T-cell (primary cell): ENCODE measurements around the gene CHRNB1. TPM values are rescaled to one million over a fixed set of nuclear protein-coding genes. Genes with fewer than 3 reads are reported as not detected.
"Not testable (repeated sequence)": the region's sequence is repeated elsewhere in the genome, so short reads cannot be mapped to it uniquely, and the experiment has no call there.

Experiments
- ATAC-seq, 4 experiments: fragments of 200-7000 bp in 3 of 4; fragments of 150-1000 bp in 1 of 4; cut with Tn5 transposase; replicated peaks in 1 of 4; 1 replicate in 3 of 4; 2 replicates in 1 of 4; pipeline ENCODE4 v1.10.0; 2021; ENCODE audit warnings: moderate library complexity in 3 of 4, mild to moderate bottlenecking in 2 of 4, moderate number of reproducible peaks in 1 of 4
- CTCF ChIA-PET, 2 donors: fragments of 300-600 bp; sonication (Branson Sonifier 250); formaldehyde crosslinking; loops; one replicate each; lab custom pipeline; 2022; ENCODE audit warnings: antibody characterized with exemption in 2 of 2; lab: Charles Lee
- POLR2A ChIA-PET, 2 donors: fragments of 300-600 bp; sonication (Branson Sonifier 250); formaldehyde crosslinking; loops; one replicate each; lab custom pipeline; 2022; ENCODE audit warnings: antibody characterized with exemption in 2 of 2; lab: Charles Lee
- DNase-seq, 35 experiments: peaks; one replicate each; pipeline versions ENCODE4 v3.0.0 to v3.0.0-alpha.2; 2013 to 2023
- H3K27ac ChIP-seq: one replicate; pipeline ENCODE4 v1.5.1; 2013; ENCODE audit warnings: low read length
- H3K27me3 ChIP-seq, 2 experiments: replicated peaks in 1 of 2; 1 replicate in 1 of 2; 2 replicates in 1 of 2; pipeline versions ENCODE4 v1.6.1 to v1.7.0; 2013; ENCODE audit warnings: low read length in 1 of 2, mixed read lengths in 1 of 2; ENCODE audit not compliant: control insufficient read depth in 2 of 2, insufficient read depth in 2 of 2; ENCODE audit errors: extremely low read depth in 1 of 2
- H3K36me3 ChIP-seq, 2 donors: 1 replicate in 1 of 2; 2 replicates in 1 of 2; pipeline versions ENCODE4 v1.6.1 to v1.7.0; 2013; ENCODE audit warnings: low read length in 1 of 2; ENCODE audit not compliant: control insufficient read depth in 2 of 2, insufficient read depth in 1 of 2; ENCODE audit errors: extremely low read depth in 1 of 2
- H3K4me1 ChIP-seq, 2 experiments: 1 replicate in 1 of 2; 2 replicates in 1 of 2; pipeline versions ENCODE4 v1.6.1 to v1.7.0; 2013; ENCODE audit warnings: low read length in 2 of 2, mixed read lengths in 1 of 2; ENCODE audit not compliant: insufficient read depth in 2 of 2, control insufficient read depth in 1 of 2; ENCODE audit errors: extremely low read depth in 1 of 2
- H3K4me3 ChIP-seq, 2 donors: 1 replicate in 1 of 2; 2 replicates in 1 of 2; pipeline versions ENCODE4 v1.5.1 to v1.7.0; 2013; ENCODE audit warnings: mild to moderate bottlenecking in 2 of 2, low read length in 1 of 2, moderate library complexity in 1 of 2; ENCODE audit not compliant: control insufficient read depth in 1 of 2; ENCODE audit errors: extremely low read depth in 1 of 2
- H3K9me3 ChIP-seq: 2 replicates; pipeline ENCODE4 v1.7.0; 2013
- H3K27ac Mint-ChIP-seq, 2 donors: one replicate each; pipeline ENCODE4 v1.8.0; 2020 to 2021; ENCODE audit warnings: mild to moderate bottlenecking in 2 of 2, mixed read lengths in 2 of 2
- H3K27me3 Mint-ChIP-seq, 2 donors: one replicate each; pipeline ENCODE4 v1.8.0; 2021 to 2022; ENCODE audit warnings: mixed read lengths in 2 of 2
- H3K36me3 Mint-ChIP-seq: one replicate; pipeline ENCODE4 v1.8.0; 2021; ENCODE audit warnings: mixed read lengths
- H3K4me1 Mint-ChIP-seq, 3 donors: one replicate each; pipeline ENCODE4 v1.8.0; 2020 to 2022; ENCODE audit warnings: mixed read lengths in 3 of 3, mild to moderate bottlenecking in 1 of 3
- H3K4me3 Mint-ChIP-seq, 3 donors: one replicate each; pipeline ENCODE4 v1.8.0; 2020 to 2022; ENCODE audit warnings: mild to moderate bottlenecking in 3 of 3, mixed read lengths in 3 of 3, moderate library complexity in 3 of 3
- H3K9me3 Mint-ChIP-seq, 3 donors: one replicate each; pipeline ENCODE4 v1.8.0; 2020 to 2022; ENCODE audit warnings: mixed read lengths in 3 of 3
- WGBS: methylation state at CpG from one replicate; pipeline ENCODE4 v1.1.5; 2013; ENCODE audit warnings: missing lambda C conversion rate; ENCODE audit not compliant: insufficient coverage; 5-methylcytosine and 5-hydroxymethylcytosine counted together
- total RNA-seq, 35 experiments: library from RNA in 6 of 35; stranded (reverse) in 6 of 35; fragments of 120-200 nt in 1 of 35; gene quantifications; one replicate each; pipeline versions ENCODE4 v1.2.1 to v1.2.4 and lab custom pipeline; 2013 to 2026

CHRNB1 gene
- total RNA-seq, 5 donors from 2014 or later (not counting 1 experiment from before 2014, with no cell fraction given): 6.6 to 12.0 (median 11.0) TPM

DNA sequence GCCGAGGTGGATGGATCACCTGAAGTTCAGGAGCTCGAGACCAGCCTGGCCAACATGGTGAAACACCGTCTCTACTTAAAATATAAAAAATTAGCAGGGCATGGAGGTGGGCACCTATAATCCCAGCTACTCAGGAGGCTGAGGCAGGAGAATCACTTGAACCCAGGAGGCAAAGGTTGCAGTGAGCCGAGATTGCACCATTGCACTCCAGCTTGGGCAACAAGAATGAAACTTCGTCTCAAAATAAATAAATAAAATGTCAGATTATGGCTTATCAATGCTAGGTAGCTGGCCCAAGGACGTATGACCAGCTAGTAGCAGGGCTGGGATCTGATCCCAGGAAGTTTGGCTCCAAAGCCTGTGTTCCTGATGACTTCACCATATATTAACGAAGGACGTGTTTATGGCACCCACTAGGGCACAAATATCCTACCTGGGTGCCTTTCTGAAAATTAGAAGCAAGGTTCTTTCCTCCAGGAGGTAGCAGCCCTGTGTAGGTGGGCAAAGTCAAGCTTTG is 25.7 kb downstream of the CHRNB1 start:
- H3K9me3 ChIP-seq, H3K27me3 ChIP-seq, CTCF ChIA-PET, DNase-seq, H3K27me3 Mint-ChIP-seq, ATAC-seq, H3K4me3 Mint-ChIP-seq, H3K36me3 Mint-ChIP-seq, H3K9me3 Mint-ChIP-seq, H3K27ac ChIP-seq, H3K27ac Mint-ChIP-seq, H3K4me3 ChIP-seq: not testable (repeated sequence)
- WGBS: 100% methylated on average over 4 of the region's 8 CpGs
- POLR2A ChIA-PET: interaction anchor here (0.6 to 1.0 kb wide), 4 partner anchors 30 to 253 kb away, joined by 3 to 7 read pairs (median 4); partner anchors contain the start of gene MPDU1 (in 1 of the 2)
- peaks cover 5 to 26% of the 10 kb centered on the region in 2 donors for H3K36me3 ChIP-seq
- H3K4me1 Mint-ChIP-seq: peaks cover 25 to 51% (median 49%) of the 10 kb centered on the region in 3 donors
- peaks cover 15 to 40% of the 10 kb centered on the region in 2 experiments for H3K4me1 ChIP-seq

- H3K27me3 Mint-ChIP-seq: no peaks in the 10 kb centered on the region
- DNase-seq (no peak), ATAC-seq (peak in 1 of 4 experiments; percentile 32)
- H3K9me3 ChIP-seq: no peaks in the 10 kb centered on the region
- no peaks in the 10 kb centered on the region for H3K27me3 ChIP-seq
- peak overlapping the region; percentile 68 to 82 for H3K27ac Mint-ChIP-seq
- CTCF ChIA-PET: interaction anchor here in 1 of 2 donors (0.6 kb wide), 1 partner anchor 23 kb away, joined by 3 read pairs; no protein-coding TSS in a partner anchor
- peaks cover 18 to 49% of the 10 kb centered on the region in 2 experiments for H3K4me1 ChIP-seq
- H3K9me3 Mint-ChIP-seq: no peaks in the 10 kb centered on the region
- peaks cover 35 to 63% (median 61%) of the 10 kb centered on the region in 3 donors for H3K4me1 Mint-ChIP-seq
- peak overlapping the region in 1 of 3 donors; percentile 22 for H3K4me3 Mint-ChIP-seq
- H3K4me3 ChIP-seq: no peak overlapping the region
- no peak overlapping the region for H3K27ac ChIP-seq
- 66% methylated on average over 2 of the region's 2 CpGs for WGBS
- peaks cover 4% of the 10 kb centered on the region for H3K36me3 Mint-ChIP-seq
- H3K36me3 ChIP-seq: peaks cover 5 to 16% of the 10 kb centered on the region in 2 donors
- POLR2A ChIA-PET: interaction anchor here in 1 of 2 donors (0.7 kb wide), 1 partner anchor 11 kb away, joined by 5 read pairs; no protein-coding TSS in a partner anchor
Observed at GRCh38 chr17:7471729-7472128, 26.9 kb downstream of the CHRNB1 start.

- H3K9me3 ChIP-seq, H3K9me3 Mint-ChIP-seq, H3K36me3 ChIP-seq, H3K27me3 ChIP-seq, H3K4me3 ChIP-seq, H3K4me3 Mint-ChIP-seq, ATAC-seq, DNase-seq, POLR2A ChIA-PET, H3K27me3 Mint-ChIP-seq, H3K36me3 Mint-ChIP-seq, H3K27ac ChIP-seq: not testable (repeated sequence)
- CTCF ChIA-PET: interaction anchor here in 1 of 2 donors (0.9 kb wide), 1 partner anchor 13 kb away, joined by 3 read pairs; no protein-coding TSS in a partner anchor
- Mint-ChIP-seq H3K27ac (peak overlapping the region in 1 of 2 donors; percentile 22), H3K4me1 (peaks cover 48 to 72% (median 71%) of the 10 kb centered on the region in 3 donors)
- H3K4me1 ChIP-seq: peaks cover 23 to 59% of the 10 kb centered on the region in 2 experiments
- WGBS: 98% methylated on average over 6 of the region's 8 CpGs
Observed at GRCh38 chr17:7474767-7475166, 29.9 kb downstream of the CHRNB1 start.

DNA sequence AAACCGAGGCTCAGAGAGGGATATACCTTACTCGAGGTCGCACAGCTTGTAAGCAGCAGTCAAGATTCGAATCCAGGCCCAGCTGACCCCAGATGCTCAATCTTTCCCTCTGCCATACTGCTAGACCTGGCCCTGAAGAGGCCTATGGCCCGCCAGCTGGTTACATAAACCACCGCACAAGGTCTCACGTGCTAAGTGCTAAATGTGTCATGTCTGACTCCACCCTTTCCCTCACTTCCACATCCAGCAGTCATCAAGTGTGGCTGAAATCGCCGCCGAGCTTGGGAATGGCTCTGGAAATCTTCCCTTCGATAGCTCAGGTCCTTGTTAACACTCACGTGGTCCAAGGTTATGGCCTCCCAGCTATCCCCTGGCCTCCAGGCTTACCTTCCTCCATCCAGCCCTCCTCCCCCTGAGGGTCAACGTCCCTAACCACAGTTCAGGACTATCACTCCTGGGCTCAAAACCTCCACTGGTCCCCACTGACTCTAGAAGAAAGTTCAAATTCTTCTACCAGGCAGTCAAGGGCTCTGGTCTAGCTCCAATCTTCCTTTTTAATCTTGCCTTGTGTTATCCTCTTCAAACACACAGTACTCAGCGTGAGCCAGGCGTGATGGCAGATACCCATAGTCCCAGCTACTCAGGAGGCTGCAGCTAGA is 31.0 kb downstream of the CHRNB1 start:
- H3K27ac ChIP-seq: peak overlapping the region; percentile 53
- peak in 6 of 35 experiments; percentile 16 to 41 (median 30) for DNase-seq
- 79% methylated on average over 11 of the region's 15 CpGs for WGBS
- no peaks in the 10 kb centered on the region for H3K27me3 ChIP-seq
- ChIA-PET POLR2A (interaction anchor here (0.5 to 0.8 kb wide), 4 partner anchors 11 to 93 kb away, joined by 3 to 5 read pairs (median 4); no protein-coding TSS in a partner anchor), CTCF (interaction anchor here (0.6 to 0.9 kb wide), 4 partner anchors 12 to 211 kb away, joined by 3 to 4 read pairs (median 3); partner anchors contain the start of gene TP53 (in 1 of the 2))
- no peaks in the 10 kb centered on the region for H3K9me3 ChIP-seq
- Mint-ChIP-seq H3K4me3 (peak overlapping the region in 2 of 3 donors; percentile 92 to 96), H3K27ac (peak overlapping the region; percentile 89 to 96), H3K27me3 (no peaks in the 10 kb centered on the region), H3K4me1 (peaks cover 56 to 77% (median 76%) of the 10 kb centered on the region in 3 donors), H3K36me3 (no peaks in the 10 kb centered on the region), H3K9me3 (no peaks in the 10 kb centered on the region)
- H3K4me3 ChIP-seq: no peak overlapping the region
- peaks cover 24 to 70% of the 10 kb centered on the region in 2 experiments for H3K4me1 ChIP-seq
- ATAC-seq: no peak
- peaks cover 0 to 3% of the 10 kb centered on the region in 2 donors for H3K36me3 ChIP-seq

- 29% methylated on average over 2 of the region's 3 CpGs for WGBS
- H3K9me3 ChIP-seq: no peaks in the 10 kb centered on the region
- H3K4me3 ChIP-seq: peak overlapping the region in 1 of 2 donors; percentile 17
- ATAC-seq (no peak), DNase-seq (no peak)
- POLR2A ChIA-PET: interaction anchor here (0.6 to 1.1 kb wide), 3 partner anchors 9 to 92 kb away, joined by 3 read pairs; no protein-coding TSS in a partner anchor
- CTCF ChIA-PET: interaction anchor here in 1 of 2 donors (0.9 kb wide), 1 partner anchor 21 kb away, joined by 4 read pairs; no protein-coding TSS in a partner anchor
- Mint-ChIP-seq H3K4me3 (peak overlapping the region; percentile 3 to 96 (median 92)), H3K27me3 (no peaks in the 10 kb centered on the region), H3K36me3 (no peaks in the 10 kb centered on the region), H3K4me1 (peaks cover 59 to 78% (median 76%) of the 10 kb centered on the region in 3 donors), H3K27ac (peak overlapping the region; percentile 89 to 96), H3K9me3 (no peaks in the 10 kb centered on the region)
- H3K4me1 ChIP-seq: peaks cover 22 to 75% of the 10 kb centered on the region in 2 experiments
- no peaks in the 10 kb centered on the region for H3K27me3 ChIP-seq
- peak overlapping the region; percentile 88 for H3K27ac ChIP-seq
- peaks cover 0 to 3% of the 10 kb centered on the region in 2 donors for H3K36me3 ChIP-seq
Observed at GRCh38 chr17:7476494-7476893, 31.6 kb downstream of the CHRNB1 start.

DNA sequence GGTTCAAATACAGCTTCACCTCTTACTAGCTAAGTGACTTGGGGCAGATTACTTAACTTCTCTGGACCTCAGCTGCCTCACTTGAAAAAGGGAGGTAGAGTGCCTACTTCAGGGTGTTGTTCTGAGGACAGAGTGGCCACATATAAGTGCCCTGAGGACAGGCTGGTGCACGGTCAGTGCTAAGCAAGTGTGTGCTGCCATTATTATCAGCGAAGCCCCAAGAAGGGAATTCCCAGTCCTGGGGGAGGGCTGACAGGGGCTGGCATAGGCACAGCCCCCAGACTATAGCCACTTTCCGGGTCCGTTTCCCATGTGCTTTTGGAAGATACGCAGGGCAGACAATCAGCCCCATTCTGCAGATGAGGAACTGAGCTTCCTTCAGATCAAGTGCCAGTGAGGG is 32.1 kb downstream of the CHRNB1 start:
- CTCF ChIA-PET: no interaction called here

More for the DNA sequence above, 32.1 kb downstream of the CHRNB1 start:
- Mint-ChIP-seq H3K36me3 (no peaks in the 10 kb centered on the region), H3K9me3 (no peaks in the 10 kb centered on the region), H3K4me1 (peaks cover 59 to 78% (median 76%) of the 10 kb centered on the region in 3 donors), H3K27me3 (no peaks in the 10 kb centered on the region), H3K27ac (peak overlapping the region; percentile 89 to 96), H3K4me3 (peak overlapping the region; percentile 92 to 96 (median 95))
- Histone ChIP-seq H3K4me1 (peaks cover 18 to 76% of the 10 kb centered on the region in 2 experiments), H3K4me3 (peak overlapping the region in 1 of 2 donors; percentile 81), H3K27me3 (no peaks in the 10 kb centered on the region), H3K9me3 (no peaks in the 10 kb centered on the region), H3K36me3 (peaks cover 0 to 3% of the 10 kb centered on the region in 2 donors), H3K27ac (peak overlapping the region; percentile 88)
- WGBS: 94% methylated on average over 5 of the region's 5 CpGs
- POLR2A ChIA-PET: interaction anchor here (0.5 to 1.1 kb wide), 3 partner anchors 8 to 99 kb away, joined by 3 to 6 read pairs (median 4); no protein-coding TSS in a partner anchor
- DNase-seq (no peak), ATAC-seq (no peak)
